Mucosa of descending colon (tissue), 3 donors: ENCODE results near the gene DCN. TPM values are rescaled to one million over a fixed set of nuclear protein-coding genes. Genes with fewer than 3 reads are reported as not detected.
A peak's percentile ranks its signal among the peaks of the same experiment; 100 is the strongest.

Source experiments
- ATAC-seq: fragments of 200-7000 bp; cut with Tn5 transposase; one replicate; pipeline ENCODE4 v1.9.1; 2020; ENCODE audit warnings: mild to moderate bottlenecking, moderate library complexity
- DNase-seq, 3 donors: peaks; one replicate each; pipeline ENCODE4 v3.0.0-alpha.2; 2020
- H3K36me3 ChIP-seq: fragments of 200-600 bp; one replicate; pipeline ENCODE4 v1.8.0; 2021; ENCODE audit warnings: low read depth, mild to moderate bottlenecking
- H3K4me1 ChIP-seq: fragments of 200-600 bp; one replicate; pipeline ENCODE4 v1.8.0; 2021; ENCODE audit warnings: low read depth, mild to moderate bottlenecking
- H3K4me3 ChIP-seq: fragments of 200-600 bp; one replicate; pipeline ENCODE4 v1.8.0; 2021; ENCODE audit warnings: mild to moderate bottlenecking
- H3K9me3 ChIP-seq: fragments of 200-600 bp; one replicate; pipeline ENCODE4 v1.8.0; 2021; ENCODE audit warnings: mild to moderate bottlenecking
- intact Hi-C, 2 donors: fragments of 100-400 bp; cut with DNase I in 1 of 2; cut with micrococcal nuclease in 1 of 2; formaldehyde crosslinking; loops; one replicate each; pipeline versions ENCODE4 v1.11.0 to v1.11.1; 2022; cut with DNase I, micrococcal nuclease
- total RNA-seq, 3 donors: library from RNA; stranded (reverse); fragmentation: NEBNext Ultra II Directional in 2 of 3; extraction: Animal tissue kit (Norgen Biotek cat#: 25700) in 2 of 3; gene quantifications; one replicate each; pipeline versions ENCODE4 v1.2.1 to v1.2.4, GENCODE V29; 2021 to 2023
- TF ChIP-seq, protein P1 (sequence below): fragments of 200-600 bp; IDR thresholded peaks from one replicate; pipeline ENCODE4 v1.8.0; 2022; ENCODE audit warnings: antibody characterized with exemption, mild to moderate bottlenecking
- donor health status: DM: no; HTN: no; CAD: no; lungs with moderate emphysema.
- donor health status: DM: no; HTN: no; CAD: no.
- donor health status: DM: no; HTN: yes; CAD: no.

DCN gene
- total RNA-seq, 3 donors from 2014 or later: 91.0 to 705 (median 315) TPM

DNA sequence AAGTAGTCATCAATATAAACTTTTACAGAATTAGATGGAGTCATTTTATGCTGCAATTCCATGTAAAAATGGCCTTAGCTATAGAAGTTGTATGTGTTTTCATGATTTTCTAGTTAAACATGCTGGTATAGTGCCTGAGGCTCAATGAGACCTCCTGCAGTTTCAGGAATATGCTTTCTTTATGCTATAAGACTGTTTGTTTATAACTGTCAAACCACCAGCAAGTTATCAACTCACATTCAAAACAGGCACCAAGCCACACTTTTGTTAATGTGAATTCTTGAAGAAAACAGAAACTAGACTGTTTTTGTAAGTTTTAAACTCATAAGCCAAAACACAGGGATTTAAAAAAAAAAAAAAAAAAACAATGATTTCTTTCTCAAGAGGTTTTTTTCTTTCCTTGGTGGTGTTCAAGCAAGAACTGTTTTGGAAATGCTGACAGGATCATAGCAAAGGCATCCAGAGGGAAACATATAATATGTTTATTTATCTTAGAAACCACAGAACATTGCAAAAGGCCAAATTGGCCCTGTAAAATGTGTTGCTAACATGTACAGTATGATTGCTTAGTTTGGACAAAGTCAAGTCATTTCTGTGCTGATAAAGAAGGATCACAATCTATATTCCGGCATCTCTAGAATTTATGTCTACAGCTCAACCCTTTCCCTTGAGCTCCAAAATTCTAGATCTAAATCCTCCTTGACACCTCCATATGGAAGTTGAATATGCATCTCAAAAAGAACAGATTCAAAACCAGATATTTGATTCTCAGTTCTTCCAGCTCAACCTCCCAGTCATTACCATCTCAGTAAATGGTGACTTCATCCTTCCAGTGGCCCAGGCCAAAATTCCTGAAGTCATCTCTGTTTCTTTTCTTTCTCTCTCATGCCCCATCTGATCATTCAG is 42.3 kb downstream of the DCN start:
- TF ChIP-seq, protein P1, sequence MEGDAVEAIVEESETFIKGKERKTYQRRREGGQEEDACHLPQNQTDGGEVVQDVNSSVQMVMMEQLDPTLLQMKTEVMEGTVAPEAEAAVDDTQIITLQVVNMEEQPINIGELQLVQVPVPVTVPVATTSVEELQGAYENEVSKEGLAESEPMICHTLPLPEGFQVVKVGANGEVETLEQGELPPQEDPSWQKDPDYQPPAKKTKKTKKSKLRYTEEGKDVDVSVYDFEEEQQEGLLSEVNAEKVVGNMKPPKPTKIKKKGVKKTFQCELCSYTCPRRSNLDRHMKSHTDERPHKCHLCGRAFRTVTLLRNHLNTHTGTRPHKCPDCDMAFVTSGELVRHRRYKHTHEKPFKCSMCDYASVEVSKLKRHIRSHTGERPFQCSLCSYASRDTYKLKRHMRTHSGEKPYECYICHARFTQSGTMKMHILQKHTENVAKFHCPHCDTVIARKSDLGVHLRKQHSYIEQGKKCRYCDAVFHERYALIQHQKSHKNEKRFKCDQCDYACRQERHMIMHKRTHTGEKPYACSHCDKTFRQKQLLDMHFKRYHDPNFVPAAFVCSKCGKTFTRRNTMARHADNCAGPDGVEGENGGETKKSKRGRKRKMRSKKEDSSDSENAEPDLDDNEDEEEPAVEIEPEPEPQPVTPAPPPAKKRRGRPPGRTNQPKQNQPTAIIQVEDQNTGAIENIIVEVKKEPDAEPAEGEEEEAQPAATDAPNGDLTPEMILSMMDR: no peak
- Histone ChIP-seq H3K36me3 (no peaks in the 10 kb centered on the region), H3K4me1 (no peaks in the 10 kb centered on the region), H3K9me3 (no peaks in the 10 kb centered on the region), H3K4me3 (no peak overlapping the region)
- intact Hi-C loops: no loop called here
- DNase-seq (peak in 1 of 3 donors; percentile 8), ATAC-seq (peak; percentile 29)

DNA sequence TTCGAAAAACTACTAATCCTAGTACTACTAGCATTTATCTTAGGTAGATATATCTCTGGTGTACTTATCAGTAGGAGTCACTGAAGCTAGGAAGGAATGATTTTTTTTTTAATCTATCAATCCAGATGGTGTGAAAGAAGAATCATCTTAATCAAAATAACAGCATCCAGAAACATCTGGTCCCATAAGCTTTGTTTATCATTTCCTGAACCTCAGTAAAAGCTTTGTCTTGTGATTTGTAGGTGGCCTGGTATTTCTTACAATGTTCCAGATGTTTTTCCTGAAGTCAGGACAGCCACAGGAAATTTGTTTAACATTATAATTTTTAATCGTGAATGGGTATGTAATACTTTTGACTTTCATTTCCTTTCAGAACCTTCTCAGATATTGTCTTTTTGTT is 43.3 kb downstream of the DCN start:
- intact Hi-C loops: no loop called here
- no peak for ATAC-seq
- Histone ChIP-seq H3K4me3 (no peak overlapping the region), H3K36me3 (no peaks in the 10 kb centered on the region), H3K4me1 (no peaks in the 10 kb centered on the region), H3K9me3 (no peaks in the 10 kb centered on the region)
- no peak for DNase-seq
- TF ChIP-seq, protein P1: no peak

DNA sequence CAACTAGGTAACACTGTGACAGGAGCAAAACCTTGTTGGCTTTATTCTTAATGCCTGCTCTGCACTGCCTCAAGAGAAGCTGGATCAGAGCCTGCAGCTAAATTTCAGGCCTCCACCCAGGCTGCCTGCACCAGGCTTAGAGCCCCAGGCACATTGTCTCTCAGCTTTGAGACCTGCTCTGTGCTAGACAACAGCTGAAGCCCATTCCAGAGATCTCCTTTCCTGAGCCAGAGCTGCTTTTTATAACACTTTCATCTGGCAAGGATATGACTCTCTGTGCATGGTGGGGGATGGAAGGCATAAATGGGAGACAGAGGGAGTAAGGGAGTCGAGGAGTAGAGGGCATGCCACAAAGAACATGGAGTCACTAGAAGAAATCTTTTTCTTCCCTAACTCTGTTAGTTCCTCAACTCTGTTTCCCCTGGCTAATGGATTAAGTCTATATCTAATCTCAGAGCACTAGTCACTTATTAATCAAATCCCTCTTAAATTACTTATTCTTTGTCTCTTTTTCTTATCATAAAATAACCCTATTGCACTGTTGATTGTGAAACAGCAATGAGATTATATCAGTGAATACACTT is 44.2 kb downstream of the DCN start:
- intact Hi-C loops: no loop called here
- Histone ChIP-seq H3K4me3 (no peak overlapping the region), H3K9me3 (no peaks in the 10 kb centered on the region), H3K4me1 (no peaks in the 10 kb centered on the region), H3K36me3 (no peaks in the 10 kb centered on the region)
- peak; percentile 41 for ATAC-seq
- TF ChIP-seq, protein P1: no peak
- DNase-seq: peak in 1 of 3 donors; percentile 4

DNA sequence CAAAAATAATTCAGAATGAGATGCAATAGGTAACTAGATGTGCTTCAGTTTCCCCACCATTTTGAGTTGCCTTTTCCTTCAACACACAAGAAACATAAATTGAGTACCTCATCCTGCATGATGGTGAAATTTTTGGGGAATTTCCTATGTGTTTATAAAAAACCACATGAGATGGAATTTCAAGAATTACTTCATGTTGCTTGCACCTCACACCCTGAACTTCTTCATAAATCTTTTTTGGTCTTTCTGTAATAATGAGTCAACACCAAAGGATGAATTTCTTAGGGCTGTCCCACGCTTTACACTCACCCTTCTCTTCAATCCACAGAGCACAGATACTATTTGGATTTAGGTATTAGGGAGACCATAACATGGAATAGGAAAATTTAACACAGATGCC is 48.7 kb downstream of the DCN start:
- intact Hi-C loops: no loop called here
- ATAC-seq (no peak), DNase-seq (no peak)
- no peaks in the 10 kb centered on the region for H3K4me1 ChIP-seq
- no peaks in the 10 kb centered on the region for H3K36me3 ChIP-seq
- TF ChIP-seq, protein P1: no peak
- H3K4me3 ChIP-seq: no peak overlapping the region
- no peaks in the 10 kb centered on the region for H3K9me3 ChIP-seq

DNA sequence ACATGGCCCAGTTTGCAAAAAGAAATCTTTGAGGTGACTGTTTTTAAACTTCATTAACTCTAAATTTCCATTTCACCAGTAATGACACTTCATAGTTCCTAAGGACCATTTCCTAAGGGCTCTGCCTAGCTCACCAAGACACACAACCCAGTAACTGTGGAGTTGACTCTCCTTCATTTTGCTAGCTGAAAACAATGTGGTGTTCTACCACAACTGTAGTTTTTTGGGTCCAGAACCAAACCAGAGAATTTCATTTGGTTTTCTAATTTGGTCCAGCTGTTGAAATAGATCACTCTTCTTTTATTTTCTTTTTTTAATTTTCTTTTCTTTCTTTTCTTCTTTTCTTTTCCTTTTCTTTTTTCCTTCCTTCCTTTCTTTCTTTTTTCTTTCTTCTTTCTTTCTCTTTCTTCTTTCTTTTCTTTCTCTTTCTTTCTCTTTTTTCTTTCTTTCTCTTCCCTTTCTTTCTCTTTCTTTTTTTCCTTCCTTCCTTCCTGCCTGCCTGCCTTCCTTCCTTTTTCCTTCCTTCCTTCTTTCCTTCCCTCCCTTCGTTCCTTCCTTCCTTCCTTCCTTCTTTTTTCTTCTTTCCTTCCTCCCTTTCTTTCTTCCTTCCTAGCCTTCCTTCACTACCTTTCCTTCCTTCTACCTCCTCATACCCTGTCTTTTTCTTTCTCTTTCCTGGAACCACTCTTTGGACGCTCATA is 52.8 kb downstream of the DCN start:
- ATAC-seq (no peak), DNase-seq (no peak)
- Histone ChIP-seq H3K36me3 (no peaks in the 10 kb centered on the region), H3K4me1 (no peaks in the 10 kb centered on the region), H3K4me3 (no peak overlapping the region), H3K9me3 (no peaks in the 10 kb centered on the region)
- TF ChIP-seq, protein P1: no peak
- intact Hi-C loops: no loop called here
